IMR-90 (cell line): Measurements from ENCODE around the gene CHST8. TPM values are rescaled to one million over a fixed set of nuclear protein-coding genes. Genes with fewer than 3 reads are reported as not detected.

ENCODE experiments used
- ATAC-seq: fragments of 200-7000 bp; cut with Tn5 transposase; 2 replicates; pipeline ENCODE4 v1.9.1; 2020; ENCODE audit warnings: low read depth, mild to moderate bottlenecking, moderate library complexity
- BruUV-seq: library from RNA; stranded (reverse); fragments of 400-500 nt; replicated peaks from 2 replicates; lab custom pipeline; 2021; lab: Mats Ljungman, UMichigan
- CTCF ChIA-PET: fragments of 300-600 bp; formaldehyde crosslinking; extraction: SDS; loops from one replicate; lab custom pipeline; 2021; ENCODE audit warnings: antibody characterized with exemption; lab: Yijun Ruan, JAX
- POLR2A ChIA-PET: fragments of 300-600 bp; sonication (Branson Sonifier 250); formaldehyde crosslinking; loops from one replicate; lab custom pipeline; 2022; ENCODE audit warnings: antibody characterized with exemption; ENCODE audit not compliant: unreplicated experiment; lab: Charles Lee
- DNase-seq: peaks from one replicate; pipeline ENCODE4 v3.0.0; 2013
- H2AFZ ChIP-seq: replicated peaks from 2 replicates; pipeline ENCODE3; 2013; ENCODE audit warnings: low read length, mild to moderate bottlenecking; ENCODE audit not compliant: poor library complexity
- H2AK5ac ChIP-seq: 2 replicates; pipeline ENCODE4 v1.6.1; 2013; ENCODE audit warnings: low read depth, low read length, inconsistent platforms
- H2AK9ac ChIP-seq: replicated peaks from 2 replicates; pipeline ENCODE3; 2013; ENCODE audit warnings: mild to moderate bottlenecking, low read depth, low read length, moderate library complexity; ENCODE audit not compliant: poor library complexity
- H2BK120ac ChIP-seq: 2 replicates; pipeline ENCODE4 v1.6.1; 2013; ENCODE audit warnings: low read depth, low read length, inconsistent platforms
- H2BK15ac ChIP-seq: 3 replicates; pipeline ENCODE4 v1.6.1; 2013; ENCODE audit warnings: low read depth, low read length, inconsistent platforms
- H2BK20ac ChIP-seq: 2 replicates; pipeline ENCODE4 v1.6.1; 2013; ENCODE audit warnings: low read depth, mild to moderate bottlenecking, inconsistent platforms, low read length, moderate library complexity
- H2BK5ac ChIP-seq: 2 replicates; pipeline ENCODE4 v1.6.1; 2013; ENCODE audit warnings: mild to moderate bottlenecking, low read depth, low read length, inconsistent platforms; ENCODE audit not compliant: poor library complexity, severe bottlenecking
- H3K14ac ChIP-seq: replicated peaks from 2 replicates; pipeline ENCODE4 v1.6.1; 2013; ENCODE audit warnings: low read depth, low read length, inconsistent platforms
- H3K18ac ChIP-seq: 2 replicates; pipeline ENCODE4 v1.6.1; 2013; ENCODE audit warnings: low read depth, low read length, control low read depth
- H3K23ac ChIP-seq: 2 replicates; pipeline ENCODE4 v1.6.1; 2013; ENCODE audit warnings: low read depth, low read length, inconsistent platforms
- H3K27ac ChIP-seq: 2 replicates; pipeline ENCODE4 v1.5.1; 2013; ENCODE audit warnings: mild to moderate bottlenecking, control low read depth, low read length; ENCODE audit not compliant: insufficient read depth
- H3K27me3 ChIP-seq: 2 replicates; pipeline ENCODE4 v1.6.1; 2013; ENCODE audit warnings: low read length; ENCODE audit not compliant: control insufficient read depth, insufficient read depth
- H3K36me3 ChIP-seq: 2 replicates; pipeline ENCODE4 v1.6.1; 2013; ENCODE audit warnings: low read length, mixed read lengths; ENCODE audit not compliant: control insufficient read depth, insufficient read depth
- H3K4ac ChIP-seq: 2 replicates; pipeline ENCODE4 v1.6.1; 2013; ENCODE audit warnings: low read depth, low read length, inconsistent platforms
- H3K4me1 ChIP-seq: 2 replicates; pipeline ENCODE4 v1.6.1; 2013; ENCODE audit warnings: low read length, mixed read lengths; ENCODE audit not compliant: control insufficient read depth, insufficient read depth
- H3K4me2 ChIP-seq: 2 replicates; pipeline ENCODE4 v1.6.1; 2013; ENCODE audit warnings: low read depth, mild to moderate bottlenecking, control low read depth, low read length, moderate library complexity
- H3K4me3 ChIP-seq: 2 replicates; pipeline ENCODE4 v1.5.1; 2013; ENCODE audit warnings: low read depth, mild to moderate bottlenecking, control low read depth, low read length, moderate library complexity; ENCODE audit not compliant: insufficient read depth
- H3K56ac ChIP-seq: 2 replicates; pipeline ENCODE4 v1.6.1; 2013; ENCODE audit warnings: low read length, inconsistent platforms; ENCODE audit not compliant: insufficient read depth; ENCODE audit errors: extremely low read depth
- H3K79me1 ChIP-seq, 2 experiments: 2 replicates each; pipeline ENCODE4 v1.6.1; 2013; ENCODE audit warnings: low read length in 2 of 2, inconsistent platforms in 1 of 2, low read depth in 1 of 2
- H3K9ac ChIP-seq: 2 replicates; pipeline ENCODE4 v1.6.1; 2013; ENCODE audit warnings: low read depth, low read length, control low read depth
- H3K9me1 ChIP-seq: 2 replicates; pipeline ENCODE4 v1.6.1; 2013; ENCODE audit warnings: low read length, inconsistent platforms; ENCODE audit not compliant: insufficient read depth
- H3K9me3 ChIP-seq: 2 replicates; pipeline ENCODE4 v1.6.1; 2013; ENCODE audit warnings: low read length; ENCODE audit not compliant: control insufficient read depth, insufficient read depth
- H4K20me1 ChIP-seq: 2 replicates; pipeline ENCODE4 v1.6.1; 2013; ENCODE audit warnings: low read length, inconsistent platforms; ENCODE audit not compliant: insufficient read depth
- H4K5ac ChIP-seq: 2 replicates; pipeline ENCODE4 v1.6.1; 2013; ENCODE audit warnings: mild to moderate bottlenecking, low read depth, low read length, control low read depth
- H4K8ac ChIP-seq, 2 experiments: 2 replicates each; pipeline ENCODE4 v1.6.1; 2013; ENCODE audit warnings: low read depth in 2 of 2, low read length in 2 of 2, control low read depth in 1 of 2, inconsistent platforms in 1 of 2
- H4K91ac ChIP-seq: 2 replicates; pipeline ENCODE4 v1.6.1; 2013; ENCODE audit warnings: low read depth, low read length, inconsistent platforms; ENCODE audit not compliant: insufficient read depth
- BHLHE40 ChIP-seq: fragments of 150-350 bp; IDR thresholded peaks from 2 replicates; pipeline ENCODE4 v1.6.1; 2016; ENCODE audit warnings: mild to moderate bottlenecking, low read depth, low read length
- CEBPB ChIP-seq: IDR thresholded peaks from 2 replicates; pipeline ENCODE4 v1.6.1; 2012; ENCODE audit warnings: low read depth, low read length, improper control_type of control experiment
- CHD1 ChIP-seq: IDR thresholded peaks from 2 replicates; pipeline ENCODE4 v1.6.1; 2012; ENCODE audit warnings: low read depth, low read length, improper control_type of control experiment
- CTCF ChIP-seq: conservative IDR thresholded peaks from 2 replicates; pipeline ENCODE4 v1.5.1; 2012; ENCODE audit warnings: mild to moderate bottlenecking, low read depth, low read length, improper control_type of control experiment
- ELK1 ChIP-seq: fragments of 150-350 bp; IDR thresholded peaks from 2 replicates; pipeline ENCODE4 v1.6.1; 2016; ENCODE audit warnings: low read depth, mild to moderate bottlenecking, low read length, moderate library complexity, borderline replicate concordance
- FOS ChIP-seq: fragments of 150-350 bp; IDR thresholded peaks from 2 replicates; pipeline ENCODE4 v1.6.1; 2016; ENCODE audit warnings: low read depth, low read length
- MAFK ChIP-seq: IDR thresholded peaks from 2 replicates; pipeline ENCODE4 v1.6.1; 2012; ENCODE audit warnings: low read depth, low read length, improper control_type of control experiment
- MAZ ChIP-seq: IDR thresholded peaks from 2 replicates; pipeline ENCODE4 v1.6.1; 2012; ENCODE audit warnings: low read depth, mild to moderate bottlenecking, low read length, improper control_type of control experiment, moderate library complexity, borderline replicate concordance
- MXI1 ChIP-seq: IDR thresholded peaks from 2 replicates; pipeline ENCODE4 v1.6.1; 2012; ENCODE audit warnings: low read depth, mild to moderate bottlenecking, low read length, moderate library complexity, borderline replicate concordance
- NFE2L2 ChIP-seq: fragments of 150-350 bp; IDR thresholded peaks from 2 replicates; pipeline ENCODE4 v1.6.1; 2016; ENCODE audit warnings: low read depth, mild to moderate bottlenecking, low read length
- POLR2A ChIP-seq: IDR thresholded peaks from 2 replicates; pipeline ENCODE4 v1.6.1; 2012; ENCODE audit warnings: mild to moderate bottlenecking, low read depth, low read length
- RAD21 ChIP-seq: IDR thresholded peaks from 2 replicates; pipeline ENCODE4 v1.6.1; 2012; ENCODE audit warnings: low read length, improper control_type of control experiment
- RCOR1 ChIP-seq: IDR thresholded peaks from 2 replicates; pipeline ENCODE4 v1.6.1; 2012; ENCODE audit warnings: mild to moderate bottlenecking, low read length, improper control_type of control experiment; ENCODE audit not compliant: insufficient replicate concordance
- RFX5 ChIP-seq: IDR thresholded peaks from 2 replicates; pipeline ENCODE4 v1.8.0; 2012; ENCODE audit warnings: low read depth, mild to moderate bottlenecking, low read length, moderate library complexity
- SMC3 ChIP-seq: fragments of 150-350 bp; IDR thresholded peaks from 2 replicates; pipeline ENCODE4 v1.6.1; 2016; ENCODE audit warnings: low read depth, mild to moderate bottlenecking, antibody characterized with exemption, low read length, moderate library complexity
- USF2 ChIP-seq: fragments of 150-350 bp; IDR thresholded peaks from 2 replicates; pipeline ENCODE4 v1.6.1; 2017; ENCODE audit warnings: mild to moderate bottlenecking, antibody characterized with exemption, low read length, low read depth
- WGBS, 2 experiments: methylation state at CpG; one replicate each; pipeline versions ENCODE4 v1.1.5 to v1.1.7; 2013; ENCODE audit warnings: missing lambda C conversion rate in 2 of 2; ENCODE audit not compliant: insufficient read length in 1 of 2; ENCODE audit errors: extremely low coverage in 2 of 2; 5-methylcytosine and 5-hydroxymethylcytosine counted together
- dilution Hi-C: fragments of 300-500 bp; cut with HindIII; formaldehyde crosslinking; loops from one replicate; pipeline ENCODE4 v1.14.3; 2018; ENCODE audit warnings: low sequenced_read_pairs; ENCODE audit not compliant: unreplicated experiment
- in situ Hi-C: fragments of 300-500 bp; cut with MboI; formaldehyde crosslinking; loops from 3 replicates; pipeline ENCODE4 v1.14.3; 2019; ENCODE audit warnings: low sequenced_read_pairs, inconsistent platforms, mixed read lengths
- intact Hi-C: fragments of 100-400 bp; cut with micrococcal nuclease; formaldehyde crosslinking; loops from 2 replicates; pipeline ENCODE4 v1.10.0; 2022
- polyA plus RNA-seq, 3 experiments: library from polyadenylated mRNA; depleted of rRNA; stranded (reverse); fragments of >200 nt; gene quantifications; 2 replicates each; pipeline ENCODE4 v1.2.3, GENCODE V29; 2012; ENCODE audit warnings: low replicate concordance in 1 of 3
- total RNA-seq: library from RNA; depleted of rRNA; stranded (reverse); fragments of >200 nt; gene quantifications from 2 replicates; pipeline ENCODE4 v1.2.3, GENCODE V29; 2012

CHST8 gene
- total and polyA plus RNA-seq, 2 of the 4 experiments (the other 2 are of a cell fraction), result not detected

- H4K5ac ChIP-seq, result no peak overlapping the region
- in situ Hi-C loops, result no loop called here
- H2BK20ac ChIP-seq, result no peak overlapping the region
- H2BK15ac ChIP-seq, result no peak overlapping the region
- no peaks in the 10 kb centered on the region for H3K27me3 ChIP-seq
- no peak overlapping the region for H3K4me3 ChIP-seq
- H3K36me3 ChIP-seq, result no peaks in the 10 kb centered on the region
- no peak overlapping the region for H3K56ac ChIP-seq
- H2AFZ ChIP-seq, result no peak overlapping the region
- H3K9me1 ChIP-seq, result no peaks in the 10 kb centered on the region; the same call in 1 of the 2 replicates
- H3K4me1 ChIP-seq, result no peaks in the 10 kb centered on the region
- no CpG with 5 or more reads among the region's 3 CpGs for WGBS, 2 experiments
- H3K27ac ChIP-seq, result no peak overlapping the region
- no peaks in the 10 kb centered on the region for H3K9me3 ChIP-seq
- no peaks in the 10 kb centered on the region for H3K79me1 ChIP-seq
- H3K23ac ChIP-seq, result no peak overlapping the region
- H2BK5ac ChIP-seq, result no peak overlapping the region
- H2AK9ac ChIP-seq, result peak overlapping the region; percentile 8
- no peak for DNase-seq
- intact Hi-C loops, result no loop called here
- no peak overlapping the region for H3K14ac ChIP-seq
- no peak overlapping the region for H3K18ac ChIP-seq
- ChIA-PET POLR2A (no interaction called here), CTCF (no interaction called here)
- no peak for TF ChIP-seq RAD21
- TF ChIP-seq MAZ, result no peak
- no peak for TF ChIP-seq MXI1
- TF ChIP-seq CTCF, result no peak
- TF ChIP-seq RFX5, result no peak
- no peak for TF ChIP-seq SMC3
- TF ChIP-seq FOS, result no peak
- TF ChIP-seq CEBPB, result no peak
- no peak for TF ChIP-seq ELK1
- no peak for TF ChIP-seq USF2
- no peak for TF ChIP-seq NFE2L2
- no peak for TF ChIP-seq MAFK
- no peak for TF ChIP-seq CHD1
- TF ChIP-seq POLR2A, result no peak
- no peak for TF ChIP-seq BHLHE40
- no peak for TF ChIP-seq RCOR1
- dilution Hi-C loops, result no loop called here
- no peak overlapping the region for H3K4ac ChIP-seq
- H4K91ac ChIP-seq, result no peak overlapping the region
- no peak overlapping the region for H3K4me2 ChIP-seq
- ATAC-seq, result no peak
- no peaks in the 10 kb centered on the region for H4K20me1 ChIP-seq
- H3K9ac ChIP-seq, result no peak overlapping the region
- H4K8ac ChIP-seq, result no peak overlapping the region
- no peak overlapping the region for H2AK5ac ChIP-seq
- H2BK120ac ChIP-seq, result no peak overlapping the region
- no TSS peak for BruUV-seq
Observed at GRCh38 chr19:33723512-33723911, 101.8 kb downstream of the CHST8 start.
